MM.1S (cell line): Measurements from ENCODE around the gene SH3RF3.

ENCODE experiments used
- EZH2 ChIP-seq: fragments of 300-600 bp; sonication (generic); optimal IDR thresholded peaks from 2 replicates; pipeline ENCODE3; 2017; ENCODE audit warnings: low read depth, mild to moderate bottlenecking, antibody characterized with exemption, low read length, mixed read lengths
- TF ChIP-seq, protein P1 (sequence below): fragments of 300-600 bp; sonication (generic); IDR thresholded peaks from 2 replicates; pipeline ENCODE4 v1.5.1; 2016; ENCODE audit warnings: antibody characterized with exemption, low read length, mixed read lengths

- TF ChIP-seq, protein P1, sequence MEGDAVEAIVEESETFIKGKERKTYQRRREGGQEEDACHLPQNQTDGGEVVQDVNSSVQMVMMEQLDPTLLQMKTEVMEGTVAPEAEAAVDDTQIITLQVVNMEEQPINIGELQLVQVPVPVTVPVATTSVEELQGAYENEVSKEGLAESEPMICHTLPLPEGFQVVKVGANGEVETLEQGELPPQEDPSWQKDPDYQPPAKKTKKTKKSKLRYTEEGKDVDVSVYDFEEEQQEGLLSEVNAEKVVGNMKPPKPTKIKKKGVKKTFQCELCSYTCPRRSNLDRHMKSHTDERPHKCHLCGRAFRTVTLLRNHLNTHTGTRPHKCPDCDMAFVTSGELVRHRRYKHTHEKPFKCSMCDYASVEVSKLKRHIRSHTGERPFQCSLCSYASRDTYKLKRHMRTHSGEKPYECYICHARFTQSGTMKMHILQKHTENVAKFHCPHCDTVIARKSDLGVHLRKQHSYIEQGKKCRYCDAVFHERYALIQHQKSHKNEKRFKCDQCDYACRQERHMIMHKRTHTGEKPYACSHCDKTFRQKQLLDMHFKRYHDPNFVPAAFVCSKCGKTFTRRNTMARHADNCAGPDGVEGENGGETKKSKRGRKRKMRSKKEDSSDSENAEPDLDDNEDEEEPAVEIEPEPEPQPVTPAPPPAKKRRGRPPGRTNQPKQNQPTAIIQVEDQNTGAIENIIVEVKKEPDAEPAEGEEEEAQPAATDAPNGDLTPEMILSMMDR: no peak
- TF ChIP-seq EZH2: no peak
Measured at GRCh38 chr2:109164311-109164710, 35.3 kb downstream of the SH3RF3 start.
